Measurements from ENCODE around the gene REG3G.

DNA sequence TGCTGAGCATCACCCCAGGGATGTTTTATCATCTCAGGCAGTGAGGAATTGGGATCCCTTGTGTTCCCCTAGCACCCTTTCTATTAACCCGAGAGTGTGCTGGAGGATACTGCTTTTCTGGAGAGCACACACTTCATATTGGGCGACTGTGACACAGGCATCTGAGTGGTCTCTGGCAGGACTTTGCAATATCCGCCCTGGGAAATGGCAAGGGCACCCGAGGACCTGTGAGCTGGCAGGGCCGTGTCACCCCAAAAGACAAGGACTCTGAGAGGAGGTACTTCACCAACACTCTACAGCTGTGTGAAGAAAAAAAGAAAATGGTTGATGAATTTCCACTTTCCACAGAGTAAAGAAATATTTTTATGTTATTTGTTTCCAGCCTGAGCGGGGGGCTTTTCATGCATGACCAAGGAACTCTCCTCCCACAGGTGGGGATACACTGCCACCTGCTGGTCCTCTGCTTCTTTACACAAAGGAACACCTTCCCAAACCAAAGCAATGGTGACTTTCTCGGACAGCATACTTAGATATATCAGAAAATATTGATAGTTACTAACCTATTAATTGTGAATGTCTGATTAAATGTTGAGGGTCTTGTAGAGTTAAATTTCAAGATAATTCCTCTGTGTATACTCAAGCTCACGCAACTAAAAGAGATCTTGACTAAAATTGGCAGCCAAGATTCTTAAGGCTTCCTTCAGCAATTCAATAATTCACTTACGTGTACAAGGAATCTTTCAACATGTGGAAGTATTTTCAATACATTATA, 45.9 kb upstream of the REG3G start:
- TF ChIP-seq POLR2A (IDR thresholded peaks at IDR 0.05), result no peak
- TF ChIP-seq, protein P1, sequence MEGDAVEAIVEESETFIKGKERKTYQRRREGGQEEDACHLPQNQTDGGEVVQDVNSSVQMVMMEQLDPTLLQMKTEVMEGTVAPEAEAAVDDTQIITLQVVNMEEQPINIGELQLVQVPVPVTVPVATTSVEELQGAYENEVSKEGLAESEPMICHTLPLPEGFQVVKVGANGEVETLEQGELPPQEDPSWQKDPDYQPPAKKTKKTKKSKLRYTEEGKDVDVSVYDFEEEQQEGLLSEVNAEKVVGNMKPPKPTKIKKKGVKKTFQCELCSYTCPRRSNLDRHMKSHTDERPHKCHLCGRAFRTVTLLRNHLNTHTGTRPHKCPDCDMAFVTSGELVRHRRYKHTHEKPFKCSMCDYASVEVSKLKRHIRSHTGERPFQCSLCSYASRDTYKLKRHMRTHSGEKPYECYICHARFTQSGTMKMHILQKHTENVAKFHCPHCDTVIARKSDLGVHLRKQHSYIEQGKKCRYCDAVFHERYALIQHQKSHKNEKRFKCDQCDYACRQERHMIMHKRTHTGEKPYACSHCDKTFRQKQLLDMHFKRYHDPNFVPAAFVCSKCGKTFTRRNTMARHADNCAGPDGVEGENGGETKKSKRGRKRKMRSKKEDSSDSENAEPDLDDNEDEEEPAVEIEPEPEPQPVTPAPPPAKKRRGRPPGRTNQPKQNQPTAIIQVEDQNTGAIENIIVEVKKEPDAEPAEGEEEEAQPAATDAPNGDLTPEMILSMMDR (IDR thresholded peaks at IDR 0.05), result peak in 3 of 7 experiments; percentile 31 to 47 (median 42)

Measured in stomach (tissue), 4 donors.